PC-3 (cell line): ENCODE measurements around the gene RPL15. TPM values are rescaled to one million over a fixed set of nuclear protein-coding genes. Genes with fewer than 3 reads are reported as not detected.
"Not testable (repeated sequence)": the region's sequence is repeated elsewhere in the genome, so short reads cannot be mapped to it uniquely, and the experiment has no call there.

ENCODE experiments used
- ATAC-seq: fragments of 200-7000 bp; cut with Tn5 transposase; 2 replicates; pipeline ENCODE4 v1.9.1; 2020; ENCODE audit warnings: mild to moderate bottlenecking, moderate library complexity
- BruUV-seq: library from RNA; stranded (reverse); fragments of 400-500 nt; replicated peaks from 2 replicates; lab custom pipeline; 2021; lab: Mats Ljungman, UMichigan
- CTCF ChIA-PET: fragments of 300-600 bp; sonication (Branson Sonifier 250); formaldehyde crosslinking; loops from one replicate; lab custom pipeline; 2022; ENCODE audit warnings: antibody characterized with exemption; lab: Charles Lee
- POLR2A ChIA-PET: fragments of 300-600 bp; sonication (Branson Sonifier 250); formaldehyde crosslinking; loops from one replicate; lab custom pipeline; 2022; ENCODE audit warnings: antibody characterized with exemption; ENCODE audit not compliant: unreplicated experiment; lab: Charles Lee
- DNase-seq: peaks from one replicate; pipeline ENCODE4 v3.0.0-alpha.2; 2015
- H2AFZ ChIP-seq: fragments of 300-600 bp; sonication (generic); 2 replicates; pipeline ENCODE4 v1.6.0; 2016; ENCODE audit warnings: antibody characterized with exemption, low read length
- H3F3A ChIP-seq: fragments of 300-600 bp; sonication (generic); one replicate; pipeline ENCODE4 v1.6.0; 2017; ENCODE audit warnings: antibody characterized with exemption, low read length, control low read depth, mild to moderate bottlenecking; ENCODE audit not compliant: unreplicated experiment
- H3K27ac ChIP-seq: fragments of 300-600 bp; sonication (generic); 2 replicates; pipeline ENCODE4 v1.5.1; 2016; ENCODE audit warnings: mild to moderate bottlenecking, low read length
- H3K27me3 ChIP-seq: fragments of 300-600 bp; sonication (generic); 2 replicates; pipeline ENCODE4 v1.6.1; 2016; ENCODE audit warnings: low read length, mixed read lengths
- H3K36me3 ChIP-seq: fragments of 300-600 bp; sonication (generic); 2 replicates; pipeline ENCODE4 v1.6.1; 2016; ENCODE audit warnings: low read depth, mixed run types, low read length, mixed read lengths
- H3K4me1 ChIP-seq: fragments of 300-600 bp; sonication (generic); 2 replicates; pipeline ENCODE4 v1.5.1; 2016; ENCODE audit warnings: low read length; ENCODE audit not compliant: insufficient read depth
- H3K4me2 ChIP-seq: fragments of 300-600 bp; sonication (generic); 2 replicates; pipeline ENCODE4 v1.6.0; 2016; ENCODE audit warnings: low read length
- H3K4me3 ChIP-seq: fragments of 300-600 bp; sonication (generic); 2 replicates; pipeline ENCODE4 v1.5.1; 2016; ENCODE audit warnings: mild to moderate bottlenecking, low read length, mixed read lengths
- H3K79me2 ChIP-seq: fragments of 300-600 bp; sonication (generic); 2 replicates; pipeline ENCODE4 v1.6.1; 2017; ENCODE audit warnings: low read length, mixed read lengths
- H3K9ac ChIP-seq: fragments of 300-600 bp; sonication (generic); 2 replicates; pipeline ENCODE4 v1.6.0; 2016; ENCODE audit warnings: mild to moderate bottlenecking, low read length
- H3K9me2 ChIP-seq: fragments of 300-600 bp; sonication (generic); replicated peaks from 2 replicates; pipeline ENCODE4 v1.6.1; 2016; ENCODE audit warnings: mixed run types, low read length, mixed read lengths
- H3K9me3 ChIP-seq: fragments of 300-600 bp; sonication (generic); 2 replicates; pipeline ENCODE4 v1.6.1; 2016; ENCODE audit warnings: low read length, mixed read lengths
- H4K20me1 ChIP-seq: fragments of 300-600 bp; sonication (generic); 2 replicates; pipeline ENCODE4 v1.6.1; 2016; ENCODE audit warnings: low read length, mixed read lengths
- CTCF ChIP-seq: fragments of 300-600 bp; sonication (generic); conservative IDR thresholded peaks from 2 replicates; pipeline ENCODE4 v1.5.1; 2017; ENCODE audit warnings: antibody characterized with exemption, low read depth, mild to moderate bottlenecking, low read length
- EZH2 ChIP-seq: fragments of 300-600 bp; sonication (generic); IDR thresholded peaks from one replicate; pipeline ENCODE4 v1.6.1; 2017; ENCODE audit warnings: antibody characterized with exemption, mild to moderate bottlenecking, low read length; ENCODE audit not compliant: unreplicated experiment
- EZH2phosphoT487 ChIP-seq: fragments of 300-600 bp; sonication (generic); IDR thresholded peaks from 2 replicates; pipeline ENCODE4 v1.6.1; 2018; ENCODE audit warnings: mild to moderate bottlenecking, antibody characterized with exemption, low read length, borderline replicate concordance
- intact Hi-C: fragments of 100-400 bp; cut with micrococcal nuclease; formaldehyde crosslinking; loops from 2 replicates; pipeline ENCODE4 v1.9.0; 2023
- total RNA-seq: library from RNA; depleted of rRNA; stranded (reverse); fragments of >200 nt; gene quantifications from 2 replicates; pipeline ENCODE4 v1.2.3, GENCODE V29; 2014

Gene RPL15
- total RNA-seq, 1 experiment from 2014 or later: 1,904 TPM

GRCh38 chr3:23913873-23914743 lies 2.8 kb upstream of the RPL15 start:
- ChIA-PET POLR2A (no interaction called here), CTCF (no interaction called here)
- H3K4me2 ChIP-seq: peak overlapping the region; percentile 95; the same call in 1 of the 2 replicates
- DNase-seq: no peak
- no peaks in the 10 kb centered on the region for H3F3A ChIP-seq
- no peak overlapping the region for H2AFZ ChIP-seq
- H3K27ac ChIP-seq: no peak overlapping the region
- no peaks in the 10 kb centered on the region for H3K9me3 ChIP-seq
- no peak overlapping the region for H3K9ac ChIP-seq
- H3K4me3 ChIP-seq: peak overlapping the region; percentile 91; the same call in 1 of the 2 replicates
- BruUV-seq: no TSS peak
- H3K36me3 ChIP-seq: peaks cover 19% of the 10 kb centered on the region
- ATAC-seq: no peak
- peaks cover 31% of the 10 kb centered on the region for H3K4me1 ChIP-seq
- peaks cover 61% of the 10 kb centered on the region for H3K79me2 ChIP-seq
- TF ChIP-seq EZH2: no peak
- TF ChIP-seq EZH2phosphoT487: no peak
- TF ChIP-seq CTCF: no peak
- H3K9me2 ChIP-seq: no peaks in the 10 kb centered on the region
- H3K27me3 ChIP-seq: no peaks in the 10 kb centered on the region
- intact Hi-C loops: no loop called here
- peaks cover 21% of the 10 kb centered on the region for H4K20me1 ChIP-seq

GRCh38 chr3:23915537-23916108 lies 1.3 kb upstream of the RPL15 start:
- DNase-seq (no peak), ATAC-seq (no peak)
- no peak overlapping the region for H3K27ac ChIP-seq
- intact Hi-C loops: loop anchor here (2.0 to 5.0 kb wide), 2 partner anchors 29 to 42 kb away; partner anchors contain the start of gene NR1D2
- no peak for TF ChIP-seq EZH2phosphoT487
- no peaks in the 10 kb centered on the region for H3K9me2 ChIP-seq
- peak overlapping the region; percentile 84; the same call in 1 of the 2 replicates for H2AFZ ChIP-seq
- no peaks in the 10 kb centered on the region for H3K27me3 ChIP-seq
- no peaks in the 10 kb centered on the region for H3K9me3 ChIP-seq
- BruUV-seq: no TSS peak
- H3K4me1 ChIP-seq: peaks cover 32% of the 10 kb centered on the region
- H3K9ac ChIP-seq: peak overlapping the region; percentile 95
- peaks cover 71% of the 10 kb centered on the region for H3K79me2 ChIP-seq
- H4K20me1 ChIP-seq: peaks cover 36% of the 10 kb centered on the region
- peak overlapping the region; percentile 95 for H3K4me2 ChIP-seq
- peaks cover 30% of the 10 kb centered on the region for H3K36me3 ChIP-seq
- ChIA-PET POLR2A (no interaction called here), CTCF (interaction anchor here (0.7 to 1.2 kb wide), 2 partner anchors 27 to 106 kb away, joined by 3 to 6 read pairs; no protein-coding TSS in a partner anchor)
- peak overlapping the region; percentile 91 for H3K4me3 ChIP-seq
- H3F3A ChIP-seq: peaks cover 2% of the 10 kb centered on the region

- POLR2A ChIA-PET: interaction anchor here (0.5 to 1.1 kb wide), 16 partner anchors 9 to 1982 kb away, joined by 3 to 9 read pairs (median 4); no protein-coding TSS in a partner anchor
- intact Hi-C loops: loop anchor here (2.0 to 5.0 kb wide), 2 partner anchors 28 to 41 kb away; partner anchors contain the start of gene NR1D2
- DNase-seq (no peak), ATAC-seq (peak; percentile 48)
- Histone ChIP-seq H2AFZ (peak overlapping the region; percentile 84), H3K79me2 (peaks cover 71% of the 10 kb centered on the region), H3K9me2 (no peaks in the 10 kb centered on the region), H3K4me2 (peak overlapping the region; percentile 95), H3K36me3 (peaks cover 30% of the 10 kb centered on the region), H3K9me3 (no peaks in the 10 kb centered on the region), H4K20me1 (peaks cover 43% of the 10 kb centered on the region), H3K4me3 (peak overlapping the region; percentile 91), H3K27ac (no peak overlapping the region), H3K4me1 (peaks cover 32% of the 10 kb centered on the region), H3K27me3 (no peaks in the 10 kb centered on the region), H3K9ac (peak overlapping the region; percentile 95), H3F3A (peaks cover 7% of the 10 kb centered on the region)
- CTCF ChIA-PET: interaction anchor here (0.7 to 1.2 kb wide), 2 partner anchors 28 to 107 kb away, joined by 3 to 6 read pairs; no protein-coding TSS in a partner anchor
- BruUV-seq: TSS peak; percentile 53
- no peak for TF ChIP-seq EZH2
- TF ChIP-seq CTCF: no peak
- TF ChIP-seq EZH2phosphoT487: no peak
These were observed 613 bp upstream of the RPL15 start for GRCh38 chr3:23916152-23916885.

GRCh38 chr3:23917679-23918303 lies 859 bp downstream of the RPL15 start:
- peaks cover 32% of the 10 kb centered on the region for H3K4me1 ChIP-seq
- H3K36me3 ChIP-seq: peaks cover 30% of the 10 kb centered on the region
- peaks cover 70% of the 10 kb centered on the region for H3K79me2 ChIP-seq
- peak overlapping the region; percentile 95 for H3K9ac ChIP-seq
- not testable (repeated sequence) for BruUV-seq, H3K9me3 ChIP-seq, H3K27me3 ChIP-seq, H3K9me2 ChIP-seq, H3F3A ChIP-seq, ATAC-seq
- H2AFZ ChIP-seq: 0 out of 2 replicates have a peak overlapping the region, but pooled peaks have one; percentile 70
- peak overlapping the region; percentile 48 for H3K27ac ChIP-seq
- peaks cover 44% of the 10 kb centered on the region for H4K20me1 ChIP-seq
- peak; percentile 48 for DNase-seq
- H3K4me2 ChIP-seq: peak overlapping the region; percentile 95
- POLR2A ChIA-PET: interaction anchor here (0.6 kb wide), 1 partner anchor 691 kb away, joined by 3 read pairs; no protein-coding TSS in a partner anchor
- intact Hi-C loops: loop anchor here (2.0 to 5.0 kb wide), 2 partner anchors 27 to 40 kb away; partner anchors contain the start of gene NR1D2
- H3K4me3 ChIP-seq: peak overlapping the region; percentile 91
- CTCF ChIA-PET: interaction anchor here (0.9 kb wide), 1 partner anchor 29 kb away, joined by 3 read pairs; no protein-coding TSS in a partner anchor
